Upper lobe of left lung (tissue), 4 donors: ENCODE results near the gene ROBO1.

Source experiments
- EP300 ChIP-seq, 4 donors: sonication (generic); formaldehyde crosslinking; IDR thresholded peaks; one replicate each; pipeline ENCODE4 v1.5.1; 2017; ENCODE audit warnings: antibody characterized with exemption in 4 of 4, control low read depth in 2 of 4
- POLR2A ChIP-seq, 4 donors: fragments of 450-650 bp; IDR thresholded peaks; one replicate each; pipeline ENCODE4 v1.5.1; 2016 to 2017; ENCODE audit warnings: antibody characterized with exemption in 4 of 4, mild to moderate bottlenecking in 2 of 4
- TF ChIP-seq, protein P1 (sequence below), 6 experiments: fragments of 450-650 bp in 4 of 6; fragments of 200-600 bp in 2 of 6; sonication (generic) in 2 of 6; IDR thresholded peaks; one replicate each; pipeline ENCODE4 v1.5.1; 2016 to 2019; ENCODE audit warnings: antibody characterized with exemption in 6 of 6

DNA sequence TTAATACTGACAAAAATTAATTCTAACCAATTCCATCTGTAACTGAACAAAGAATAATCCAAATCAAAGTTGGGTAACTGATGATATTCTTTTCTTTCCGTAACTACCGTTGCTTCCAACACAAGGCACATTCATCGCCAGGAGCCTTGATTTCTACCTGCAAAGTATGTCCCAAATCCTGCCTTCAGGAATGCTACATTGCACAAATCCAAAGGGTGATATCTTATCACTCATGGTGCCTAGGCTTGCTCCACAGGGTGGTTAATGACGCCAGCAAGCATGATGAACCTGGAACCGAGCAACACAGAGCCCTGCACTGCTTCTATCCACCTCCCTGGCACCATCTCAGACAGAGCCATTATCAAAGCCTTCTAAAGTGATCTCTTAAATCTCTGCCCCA lies 772.7 kb downstream of the ROBO1 start:
- TF ChIP-seq, protein P1, sequence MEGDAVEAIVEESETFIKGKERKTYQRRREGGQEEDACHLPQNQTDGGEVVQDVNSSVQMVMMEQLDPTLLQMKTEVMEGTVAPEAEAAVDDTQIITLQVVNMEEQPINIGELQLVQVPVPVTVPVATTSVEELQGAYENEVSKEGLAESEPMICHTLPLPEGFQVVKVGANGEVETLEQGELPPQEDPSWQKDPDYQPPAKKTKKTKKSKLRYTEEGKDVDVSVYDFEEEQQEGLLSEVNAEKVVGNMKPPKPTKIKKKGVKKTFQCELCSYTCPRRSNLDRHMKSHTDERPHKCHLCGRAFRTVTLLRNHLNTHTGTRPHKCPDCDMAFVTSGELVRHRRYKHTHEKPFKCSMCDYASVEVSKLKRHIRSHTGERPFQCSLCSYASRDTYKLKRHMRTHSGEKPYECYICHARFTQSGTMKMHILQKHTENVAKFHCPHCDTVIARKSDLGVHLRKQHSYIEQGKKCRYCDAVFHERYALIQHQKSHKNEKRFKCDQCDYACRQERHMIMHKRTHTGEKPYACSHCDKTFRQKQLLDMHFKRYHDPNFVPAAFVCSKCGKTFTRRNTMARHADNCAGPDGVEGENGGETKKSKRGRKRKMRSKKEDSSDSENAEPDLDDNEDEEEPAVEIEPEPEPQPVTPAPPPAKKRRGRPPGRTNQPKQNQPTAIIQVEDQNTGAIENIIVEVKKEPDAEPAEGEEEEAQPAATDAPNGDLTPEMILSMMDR (IDR thresholded peaks at IDR 0.05), result no peak
- TF ChIP-seq POLR2A (IDR thresholded peaks at IDR 0.05) (no peak), EP300 (IDR thresholded peaks at IDR 0.05) (no peak)
